IMR-90 (cell line): Measurements from ENCODE around the gene SVBP. TPM values are rescaled to one million over a fixed set of nuclear protein-coding genes. Genes with fewer than 3 reads are reported as not detected.

Experiments
- ATAC-seq: fragments of 200-7000 bp; cut with Tn5 transposase; 2 replicates; pipeline ENCODE4 v1.9.1; 2020; ENCODE audit warnings: low read depth, mild to moderate bottlenecking, moderate library complexity
- BruUV-seq: library from RNA; stranded (reverse); fragments of 400-500 nt; replicated peaks from 2 replicates; lab custom pipeline; 2021; lab: Mats Ljungman, UMichigan
- CTCF ChIA-PET: fragments of 300-600 bp; formaldehyde crosslinking; extraction: SDS; loops from one replicate; lab custom pipeline; 2021; ENCODE audit warnings: antibody characterized with exemption; lab: Yijun Ruan, JAX
- POLR2A ChIA-PET: fragments of 300-600 bp; sonication (Branson Sonifier 250); formaldehyde crosslinking; loops from one replicate; lab custom pipeline; 2022; ENCODE audit warnings: antibody characterized with exemption; ENCODE audit not compliant: unreplicated experiment; lab: Charles Lee
- DNase-seq: peaks from one replicate; pipeline ENCODE4 v3.0.0; 2013
- H2AFZ ChIP-seq: replicated peaks from 2 replicates; pipeline ENCODE3; 2013; ENCODE audit warnings: low read length, mild to moderate bottlenecking; ENCODE audit not compliant: poor library complexity
- H2AK5ac ChIP-seq: 2 replicates; pipeline ENCODE4 v1.6.1; 2013; ENCODE audit warnings: low read depth, low read length, inconsistent platforms
- H2AK9ac ChIP-seq: replicated peaks from 2 replicates; pipeline ENCODE3; 2013; ENCODE audit warnings: mild to moderate bottlenecking, low read depth, low read length, moderate library complexity; ENCODE audit not compliant: poor library complexity
- H2BK120ac ChIP-seq: 2 replicates; pipeline ENCODE4 v1.6.1; 2013; ENCODE audit warnings: low read depth, low read length, inconsistent platforms
- H2BK15ac ChIP-seq: 3 replicates; pipeline ENCODE4 v1.6.1; 2013; ENCODE audit warnings: low read depth, low read length, inconsistent platforms
- H2BK20ac ChIP-seq: 2 replicates; pipeline ENCODE4 v1.6.1; 2013; ENCODE audit warnings: low read depth, mild to moderate bottlenecking, inconsistent platforms, low read length, moderate library complexity
- H2BK5ac ChIP-seq: 2 replicates; pipeline ENCODE4 v1.6.1; 2013; ENCODE audit warnings: mild to moderate bottlenecking, low read depth, low read length, inconsistent platforms; ENCODE audit not compliant: poor library complexity, severe bottlenecking
- H3K14ac ChIP-seq: replicated peaks from 2 replicates; pipeline ENCODE4 v1.6.1; 2013; ENCODE audit warnings: low read depth, low read length, inconsistent platforms
- H3K18ac ChIP-seq: 2 replicates; pipeline ENCODE4 v1.6.1; 2013; ENCODE audit warnings: low read depth, low read length, control low read depth
- H3K23ac ChIP-seq: 2 replicates; pipeline ENCODE4 v1.6.1; 2013; ENCODE audit warnings: low read depth, low read length, inconsistent platforms
- H3K27ac ChIP-seq: 2 replicates; pipeline ENCODE4 v1.5.1; 2013; ENCODE audit warnings: mild to moderate bottlenecking, control low read depth, low read length; ENCODE audit not compliant: insufficient read depth
- H3K27me3 ChIP-seq: 2 replicates; pipeline ENCODE4 v1.6.1; 2013; ENCODE audit warnings: low read length; ENCODE audit not compliant: control insufficient read depth, insufficient read depth
- H3K36me3 ChIP-seq: 2 replicates; pipeline ENCODE4 v1.6.1; 2013; ENCODE audit warnings: low read length, mixed read lengths; ENCODE audit not compliant: control insufficient read depth, insufficient read depth
- H3K4ac ChIP-seq: 2 replicates; pipeline ENCODE4 v1.6.1; 2013; ENCODE audit warnings: low read depth, low read length, inconsistent platforms
- H3K4me1 ChIP-seq: 2 replicates; pipeline ENCODE4 v1.6.1; 2013; ENCODE audit warnings: low read length, mixed read lengths; ENCODE audit not compliant: control insufficient read depth, insufficient read depth
- H3K4me2 ChIP-seq: 2 replicates; pipeline ENCODE4 v1.6.1; 2013; ENCODE audit warnings: low read depth, mild to moderate bottlenecking, control low read depth, low read length, moderate library complexity
- H3K4me3 ChIP-seq: 2 replicates; pipeline ENCODE4 v1.5.1; 2013; ENCODE audit warnings: low read depth, mild to moderate bottlenecking, control low read depth, low read length, moderate library complexity; ENCODE audit not compliant: insufficient read depth
- H3K56ac ChIP-seq: 2 replicates; pipeline ENCODE4 v1.6.1; 2013; ENCODE audit warnings: low read length, inconsistent platforms; ENCODE audit not compliant: insufficient read depth; ENCODE audit errors: extremely low read depth
- H3K79me1 ChIP-seq, 2 experiments: 2 replicates each; pipeline ENCODE4 v1.6.1; 2013; ENCODE audit warnings: low read length in 2 of 2, inconsistent platforms in 1 of 2, low read depth in 1 of 2
- H3K9ac ChIP-seq: 2 replicates; pipeline ENCODE4 v1.6.1; 2013; ENCODE audit warnings: low read depth, low read length, control low read depth
- H3K9me1 ChIP-seq: 2 replicates; pipeline ENCODE4 v1.6.1; 2013; ENCODE audit warnings: low read length, inconsistent platforms; ENCODE audit not compliant: insufficient read depth
- H3K9me3 ChIP-seq: 2 replicates; pipeline ENCODE4 v1.6.1; 2013; ENCODE audit warnings: low read length; ENCODE audit not compliant: control insufficient read depth, insufficient read depth
- H4K20me1 ChIP-seq: 2 replicates; pipeline ENCODE4 v1.6.1; 2013; ENCODE audit warnings: low read length, inconsistent platforms; ENCODE audit not compliant: insufficient read depth
- H4K5ac ChIP-seq: 2 replicates; pipeline ENCODE4 v1.6.1; 2013; ENCODE audit warnings: mild to moderate bottlenecking, low read depth, low read length, control low read depth
- H4K8ac ChIP-seq, 2 experiments: 2 replicates each; pipeline ENCODE4 v1.6.1; 2013; ENCODE audit warnings: low read depth in 2 of 2, low read length in 2 of 2, control low read depth in 1 of 2, inconsistent platforms in 1 of 2
- H4K91ac ChIP-seq: 2 replicates; pipeline ENCODE4 v1.6.1; 2013; ENCODE audit warnings: low read depth, low read length, inconsistent platforms; ENCODE audit not compliant: insufficient read depth
- BHLHE40 ChIP-seq: fragments of 150-350 bp; IDR thresholded peaks from 2 replicates; pipeline ENCODE4 v1.6.1; 2016; ENCODE audit warnings: mild to moderate bottlenecking, low read depth, low read length
- CHD1 ChIP-seq: IDR thresholded peaks from 2 replicates; pipeline ENCODE4 v1.6.1; 2012; ENCODE audit warnings: low read depth, low read length, improper control_type of control experiment
- CTCF ChIP-seq: conservative IDR thresholded peaks from 2 replicates; pipeline ENCODE4 v1.5.1; 2012; ENCODE audit warnings: mild to moderate bottlenecking, low read depth, low read length, improper control_type of control experiment
- POLR2A ChIP-seq: IDR thresholded peaks from 2 replicates; pipeline ENCODE4 v1.6.1; 2012; ENCODE audit warnings: mild to moderate bottlenecking, low read depth, low read length
- RAD21 ChIP-seq: IDR thresholded peaks from 2 replicates; pipeline ENCODE4 v1.6.1; 2012; ENCODE audit warnings: low read length, improper control_type of control experiment
- RCOR1 ChIP-seq: IDR thresholded peaks from 2 replicates; pipeline ENCODE4 v1.6.1; 2012; ENCODE audit warnings: mild to moderate bottlenecking, low read length, improper control_type of control experiment; ENCODE audit not compliant: insufficient replicate concordance
- RFX5 ChIP-seq: IDR thresholded peaks from 2 replicates; pipeline ENCODE4 v1.8.0; 2012; ENCODE audit warnings: low read depth, mild to moderate bottlenecking, low read length, moderate library complexity
- SMC3 ChIP-seq: fragments of 150-350 bp; IDR thresholded peaks from 2 replicates; pipeline ENCODE4 v1.6.1; 2016; ENCODE audit warnings: low read depth, mild to moderate bottlenecking, antibody characterized with exemption, low read length, moderate library complexity
- USF2 ChIP-seq: fragments of 150-350 bp; IDR thresholded peaks from 2 replicates; pipeline ENCODE4 v1.6.1; 2017; ENCODE audit warnings: mild to moderate bottlenecking, antibody characterized with exemption, low read length, low read depth
- WGBS, 2 experiments: methylation state at CpG; one replicate each; pipeline versions ENCODE4 v1.1.5 to v1.1.7; 2013; ENCODE audit warnings: missing lambda C conversion rate in 2 of 2; ENCODE audit not compliant: insufficient read length in 1 of 2; ENCODE audit errors: extremely low coverage in 2 of 2; 5-methylcytosine and 5-hydroxymethylcytosine counted together
- dilution Hi-C: fragments of 300-500 bp; cut with HindIII; formaldehyde crosslinking; loops from one replicate; pipeline ENCODE4 v1.14.3; 2018; ENCODE audit warnings: low sequenced_read_pairs; ENCODE audit not compliant: unreplicated experiment
- in situ Hi-C: fragments of 300-500 bp; cut with MboI; formaldehyde crosslinking; loops from 3 replicates; pipeline ENCODE4 v1.14.3; 2019; ENCODE audit warnings: low sequenced_read_pairs, inconsistent platforms, mixed read lengths
- intact Hi-C: fragments of 100-400 bp; cut with micrococcal nuclease; formaldehyde crosslinking; loops from 2 replicates; pipeline ENCODE4 v1.10.0; 2022
- polyA plus RNA-seq, 3 experiments: library from polyadenylated mRNA; depleted of rRNA; stranded (reverse); fragments of >200 nt; gene quantifications; 2 replicates each; pipeline ENCODE4 v1.2.3, GENCODE V29; 2012; ENCODE audit warnings: low replicate concordance in 1 of 3
- total RNA-seq: library from RNA; depleted of rRNA; stranded (reverse); fragments of >200 nt; gene quantifications from 2 replicates; pipeline ENCODE4 v1.2.3, GENCODE V29; 2012

Gene SVBP
- total and polyA plus RNA-seq, 2 of the 4 experiments (the other 2 are of a cell fraction): 9.7 to 11.5 TPM

- Histone ChIP-seq H3K56ac (no peak overlapping the region), H4K8ac (no peak overlapping the region), H4K20me1 (no peaks in the 10 kb centered on the region), H2BK120ac (no peak overlapping the region), H3K18ac (no peak overlapping the region), H3K27me3 (no peaks in the 10 kb centered on the region), H3K23ac (no peak overlapping the region), H3K4ac (no peak overlapping the region), H3K9me3 (no peaks in the 10 kb centered on the region), H4K5ac (no peak overlapping the region), H2AFZ (no peak overlapping the region), H2BK5ac (no peak overlapping the region), H2BK20ac (no peak overlapping the region), H2BK15ac (no peak overlapping the region), H3K4me3 (no peak overlapping the region), H3K4me1 (no peaks in the 10 kb centered on the region), H2AK5ac (no peak overlapping the region), H3K4me2 (no peak overlapping the region), H3K9me1 (peaks cover 6% of the 10 kb centered on the region), H3K79me1 (no peaks in the 10 kb centered on the region), H2AK9ac (no peak overlapping the region), H3K9ac (no peak overlapping the region), H3K27ac (no peak overlapping the region), H3K36me3 (peaks cover 12% of the 10 kb centered on the region; the same call in 1 of the 2 replicates), H4K91ac (no peak overlapping the region), H3K14ac (no peak overlapping the region)
- ChIA-PET CTCF (no interaction called here), POLR2A (no interaction called here)
- in situ Hi-C loops (no loop called here), dilution Hi-C loops (no loop called here), intact Hi-C loops (no loop called here)
- DNase-seq (no peak), ATAC-seq (no peak)
- BruUV-seq: no TSS peak
- no peak for TF ChIP-seq RAD21
- TF ChIP-seq BHLHE40: no peak
- no peak for TF ChIP-seq RFX5
- no peak for TF ChIP-seq POLR2A
- TF ChIP-seq USF2: no peak
- TF ChIP-seq CTCF: no peak
- no peak for TF ChIP-seq CHD1
- TF ChIP-seq RCOR1: no peak
- TF ChIP-seq SMC3: no peak
- 95% methylated on average over 5 of the region's 17 CpGs; no CpG with 5 or more reads in 1 of the 2 experiments for WGBS, 2 experiments
These were observed 13.4 kb upstream of the SVBP start for GRCh38 chr1:42830631-42831030.
